Panc1 (cell line): ENCODE results near the gene PRKAG2. TPM values are rescaled to one million over a fixed set of nuclear protein-coding genes. Genes with fewer than 3 reads are reported as not detected.

ENCODE experiments used
- ATAC-seq: fragments of 200-7000 bp; cut with Tn5 transposase; 2 replicates; pipeline ENCODE4 v1.9.1; 2020; ENCODE audit warnings: mild to moderate bottlenecking, moderate library complexity
- BruUV-seq: library from RNA; stranded (reverse); fragments of 400-500 nt; replicated peaks from 2 replicates; lab custom pipeline; 2021; lab: Mats Ljungman, UMichigan
- CTCF ChIA-PET: fragments of 300-600 bp; sonication (Branson Sonifier 250); formaldehyde crosslinking; loops from one replicate; lab custom pipeline; 2022; ENCODE audit warnings: antibody characterized with exemption; lab: Charles Lee
- POLR2A ChIA-PET: fragments of 300-600 bp; sonication (Branson Sonifier 250); formaldehyde crosslinking; loops from one replicate; lab custom pipeline; 2022; ENCODE audit warnings: antibody characterized with exemption; lab: Charles Lee
- DNase-seq: peaks from one replicate; pipeline ENCODE4 v3.0.0-alpha.2; 2010; ENCODE audit warnings: low read depth, low spot score
- H3K27ac ChIP-seq: 2 replicates; pipeline ENCODE4 v1.5.1; 2011; ENCODE audit warnings: mild to moderate bottlenecking, low read length, inconsistent platforms
- H3K27me3 ChIP-seq: fragments of 200-500 bp; sonication (Bioruptor generic); 2 replicates; pipeline ENCODE4 v1.6.0; 2014; ENCODE audit warnings: low read length, inconsistent platforms; ENCODE audit not compliant: control insufficient read depth, insufficient read depth
- H3K36me3 ChIP-seq: fragments of 200-500 bp; sonication (Bioruptor generic); 2 replicates; pipeline ENCODE4 v1.5.1; 2014; ENCODE audit warnings: inconsistent platforms, mild to moderate bottlenecking, low read length, moderate library complexity; ENCODE audit not compliant: control insufficient read depth, insufficient read depth
- H3K4me1 ChIP-seq: 2 replicates; pipeline ENCODE4 v1.5.1; 2011; ENCODE audit warnings: inconsistent platforms, mild to moderate bottlenecking, low read length, moderate library complexity; ENCODE audit not compliant: control insufficient read depth, insufficient read depth
- H3K4me3 ChIP-seq, 2 experiments: 2 replicates each; pipeline ENCODE4 v1.5.1; 2011 to 2012; ENCODE audit warnings: low read depth in 2 of 2, low read length in 2 of 2, mild to moderate bottlenecking in 2 of 2, inconsistent platforms in 1 of 2, moderate library complexity in 1 of 2
- H3K9me3 ChIP-seq: fragments of 200-500 bp; sonication (Bioruptor generic); 2 replicates; pipeline ENCODE4 v1.5.1; 2014; ENCODE audit warnings: low read depth, mild to moderate bottlenecking, inconsistent platforms, low read length, moderate library complexity; ENCODE audit not compliant: control insufficient read depth, insufficient read depth
- CTCF ChIP-seq: fragments of 450-650 bp; IDR thresholded peaks from 2 replicates; pipeline ENCODE4 v1.5.1; 2017; ENCODE audit warnings: mild to moderate bottlenecking
- POLR2AphosphoS5 ChIP-seq: IDR thresholded peaks from 2 replicates; pipeline ENCODE4 v1.6.1; 2012; ENCODE audit warnings: mild to moderate bottlenecking, low read depth, low read length, moderate library complexity
- REST ChIP-seq, 2 experiments: IDR thresholded peaks; 2 replicates each; pipeline ENCODE4 v1.6.1; 2011 to 2012; ENCODE audit warnings: low read depth in 2 of 2, control low read depth in 1 of 2, low read length in 1 of 2, mild to moderate bottlenecking in 1 of 2, moderate library complexity in 1 of 2; ENCODE audit not compliant: insufficient read depth in 1 of 2
- SIN3A ChIP-seq: IDR thresholded peaks from 2 replicates; pipeline ENCODE4 v1.6.1; 2012; ENCODE audit warnings: low read depth, mild to moderate bottlenecking, low read length, moderate library complexity, borderline replicate concordance; ENCODE audit not compliant: insufficient read depth
- TCF7L2 ChIP-seq: IDR thresholded peaks from 2 replicates; pipeline ENCODE4 v1.6.1; 2011; ENCODE audit warnings: mild to moderate bottlenecking, low read depth, low read length, inconsistent platforms
- in situ Hi-C: cut with HindIII; loops from 2 replicates; pipeline ENCODE4 v1.10.0; 2016; ENCODE audit warnings: low sequenced_read_pairs, low pct_unique_long_range_greater_than_20kb
- intact Hi-C: fragments of 100-400 bp; cut with micrococcal nuclease; formaldehyde crosslinking; loops from one replicate; pipeline ENCODE4 v1.10.0; 2022; ENCODE audit not compliant: unreplicated experiment
- total RNA-seq: library from RNA; stranded (reverse); gene quantifications from one replicate; pipeline ENCODE4 v1.2.1, GENCODE V29; 2021; ENCODE audit not compliant: unreplicated experiment

PRKAG2 gene
- total RNA-seq, 1 experiment from 2014 or later: 71.6 TPM

GRCh38 chr7:151774951-151775350 is 102.0 kb downstream of the PRKAG2 start:
- no peak for ATAC-seq
- POLR2A ChIA-PET: no interaction called here
- no peaks in the 10 kb centered on the region for H3K4me1 ChIP-seq
- TF ChIP-seq CTCF (no peak), REST (IDR thresholded peaks at IDR 0.05; ENCODE audit: insufficient read depth in 1 of 2, low read depth in 2 of 2, low read length in 1 of 2) (no peak), TCF7L2 (no peak), POLR2AphosphoS5 (no peak), SIN3A (no peak)
- no peak overlapping the region for H3K4me3 ChIP-seq
- in situ Hi-C loops (no loop called here), intact Hi-C loops (no loop called here)
- BruUV-seq: no TSS peak
- H3K9me3 ChIP-seq: no peaks in the 10 kb centered on the region
- DNase-seq: no peak
- no peaks in the 10 kb centered on the region for H3K36me3 ChIP-seq
- CTCF ChIA-PET: no interaction called here
- H3K27ac ChIP-seq: no peak overlapping the region
- H3K27me3 ChIP-seq: 0 out of 2 replicates have a peak, but pooled peaks cover 2% of the 10 kb centered on the region

DNA sequence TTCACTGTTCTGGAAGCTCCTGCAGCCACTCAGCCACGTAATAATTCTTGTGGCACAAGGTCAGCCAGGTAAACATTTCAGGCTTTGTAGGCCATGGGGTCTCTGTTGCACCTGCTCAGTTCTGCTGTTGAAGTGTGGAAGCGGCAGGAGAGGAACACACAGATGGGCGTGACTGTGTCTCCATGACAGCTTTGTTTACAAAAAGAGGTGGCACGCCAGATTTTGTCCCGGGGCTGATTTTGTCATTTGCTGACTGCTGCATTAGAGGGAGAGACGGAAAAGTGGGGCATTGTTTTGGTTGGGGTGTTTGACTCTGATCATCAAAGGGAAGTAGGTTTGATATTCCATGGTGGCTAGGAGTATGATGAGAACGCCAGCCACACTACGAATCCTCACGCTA is 103.1 kb downstream of the PRKAG2 start:
- Histone ChIP-seq H3K36me3 (no peaks in the 10 kb centered on the region), H3K27ac (no peak overlapping the region), H3K27me3 (0 out of 2 replicates have a peak, but pooled peaks cover 2% of the 10 kb centered on the region), H3K4me3 (no peak overlapping the region), H3K4me1 (no peaks in the 10 kb centered on the region), H3K9me3 (no peaks in the 10 kb centered on the region)
- intact Hi-C loops: no loop called here
- ChIA-PET CTCF (no interaction called here), POLR2A (no interaction called here)
- in situ Hi-C loops: no loop called here
- ATAC-seq (no peak), DNase-seq (no peak)
- TF ChIP-seq REST (IDR thresholded peaks at IDR 0.05; ENCODE audit: insufficient read depth in 1 of 2, low read depth in 2 of 2, low read length in 1 of 2): no peak
- TF ChIP-seq TCF7L2: no peak
- TF ChIP-seq SIN3A: no peak
- no peak for TF ChIP-seq POLR2AphosphoS5
- no peak for TF ChIP-seq CTCF
- BruUV-seq: no TSS peak
